VCaP (cell line): ENCODE results near the gene OSBPL10.

Source experiments
- H3K27ac ChIP-seq: fragments of 450-650 bp; 2 replicates; pipeline ENCODE4 v1.5.1; 2017
- CTCF ChIP-seq: fragments of 450-650 bp; conservative IDR thresholded peaks from 2 replicates; pipeline ENCODE4 v1.5.1; 2017; ENCODE audit warnings: mild to moderate bottlenecking, moderate library complexity

Gene OSBPL10

GRCh38 chr3:31721676-31722075 is 259.4 kb downstream of the OSBPL10 start:
- no peak for TF ChIP-seq CTCF
- H3K27ac ChIP-seq, result no peak overlapping the region

GRCh38 chr3:31714495-31715280 is 266.4 kb downstream of the OSBPL10 start:
- no peak for TF ChIP-seq CTCF
- H3K27ac ChIP-seq, result no peak overlapping the region

- TF ChIP-seq CTCF, result no peak
- no peak overlapping the region for H3K27ac ChIP-seq
Observed at GRCh38 chr3:31713816-31714215, 267.2 kb downstream of the OSBPL10 start.

- no peak for TF ChIP-seq CTCF
- no peak overlapping the region for H3K27ac ChIP-seq
Observed at GRCh38 chr3:31710123-31710803, 270.8 kb downstream of the OSBPL10 start.

GRCh38 chr3:31709526-31709925 is 271.5 kb downstream of the OSBPL10 start:
- H3K27ac ChIP-seq, result no peak overlapping the region
- TF ChIP-seq CTCF, result no peak

- no peak for TF ChIP-seq CTCF
- no peak overlapping the region for H3K27ac ChIP-seq
Observed at GRCh38 chr3:31709005-31709404, 272.1 kb downstream of the OSBPL10 start.

GRCh38 chr3:31707286-31707685 is 273.8 kb downstream of the OSBPL10 start:
- TF ChIP-seq CTCF, result no peak
- H3K27ac ChIP-seq, result no peak overlapping the region
